GM21515 (cell line): Measurements from ENCODE around the gene EVX2.

Experiments
- ATAC-seq: cut with Tn5 transposase; IDR thresholded peaks from one replicate; pipeline ENCODE4 v1.9.1; 2021; ENCODE audit not compliant: unreplicated experiment

EVX2 gene

GRCh38 chr2:176107731-176108181 is 24.0 kb upstream of the EVX2 start:
- no peak for ATAC-seq

GRCh38 chr2:176106581-176107539 is 23.1 kb upstream of the EVX2 start, which contains the start of gene HOXD11:
Gene HOXD11, plus strand, starts transcription at chr2:176107280. Its CDS starts 76 bp downstream, at chr2:176107356.
- ATAC-seq, result no peak

GRCh38 chr2:176105730-176106580 is 22.2 kb upstream of the EVX2 start:
- no peak for ATAC-seq

GRCh38 chr2:176105078-176105729 is 21.4 kb upstream of the EVX2 start:
- ATAC-seq, result no peak

- no peak for ATAC-seq
Measured at GRCh38 chr2:176104316-176105077, 20.7 kb upstream of the EVX2 start.

GRCh38 chr2:176103742-176104315 is 20.1 kb upstream of the EVX2 start:
- no peak for ATAC-seq

GRCh38 chr2:176103194-176103593 is 19.4 kb upstream of the EVX2 start:
- no peak for ATAC-seq

- no peak for ATAC-seq
Measured at GRCh38 chr2:176102309-176102866, 18.6 kb upstream of the EVX2 start.

- ATAC-seq, result no peak
Measured at GRCh38 chr2:176101842-176102241, 18.1 kb upstream of the EVX2 start.

GRCh38 chr2:176101216-176101830 is 17.6 kb upstream of the EVX2 start:
- no peak for ATAC-seq

GRCh38 chr2:176100547-176101140 is 16.9 kb upstream of the EVX2 start:
- no peak for ATAC-seq

- ATAC-seq, result no peak
Measured at GRCh38 chr2:176099728-176100546, 16.2 kb upstream of the EVX2 start, which contains the start of gene HOXD12. Gene HOXD12, plus strand, starts transcription at chr2:176099795. Its CDS starts 7 bp downstream, at chr2:176099802.

GRCh38 chr2:176099159-176099727 is 15.5 kb upstream of the EVX2 start:
- ATAC-seq, result no peak

GRCh38 chr2:176098366-176099158 is 14.8 kb upstream of the EVX2 start:
- ATAC-seq, result no peak

GRCh38 chr2:176097820-176098365 is 14.1 kb upstream of the EVX2 start:
- ATAC-seq, result no peak
